Measurements from ENCODE around the gene MRPL34.

Gene MRPL34

DNA sequence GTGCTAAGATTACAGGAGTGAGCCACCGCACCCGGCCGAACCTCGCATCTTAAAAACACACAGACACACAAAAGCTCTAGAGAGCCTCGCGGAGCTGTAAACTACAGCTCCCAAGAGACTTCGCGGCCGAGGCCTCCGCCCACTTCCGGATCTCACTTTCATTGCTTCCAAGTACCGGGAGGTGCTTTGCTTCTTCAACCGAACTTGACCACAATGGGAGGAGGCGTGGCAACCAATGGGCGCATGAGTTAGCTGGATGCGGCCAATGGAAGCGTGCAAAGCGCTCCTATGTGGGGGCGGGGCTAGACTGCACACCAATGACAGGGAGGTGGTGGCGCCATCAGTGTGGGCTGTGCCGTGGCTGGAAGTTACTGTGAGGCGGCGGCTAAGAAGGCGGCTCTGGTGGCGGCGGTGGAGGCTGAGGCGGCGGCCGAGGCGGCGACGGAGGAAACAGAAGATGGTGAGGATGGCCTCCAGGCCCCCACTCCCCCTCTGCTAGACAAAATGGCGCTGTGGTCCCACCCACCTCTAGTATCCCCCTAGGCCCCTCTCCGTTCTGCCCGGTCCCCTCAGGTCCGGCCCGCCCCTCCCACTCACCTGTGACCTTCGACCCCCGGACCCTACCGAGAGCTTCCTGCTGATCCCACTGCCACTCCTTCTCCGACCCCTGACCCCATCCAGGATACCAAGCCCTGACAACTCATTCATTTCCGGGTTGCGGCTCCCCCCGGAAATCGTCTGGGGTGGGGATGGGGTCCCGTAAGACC, 3.7 kb downstream of the MRPL34 start, which contains the start of gene DDA1:
DDA1 (plus strand) TSS at position 366 of the 767 bp plus-strand sequence; CDS start at position 458, 92 bp downstream.
- peaks cover 4% of the 10 kb centered on the region; the same call in 1 of the 2 replicates for H3K36me3 ChIP-seq (ENCODE audit: insufficient read depth, low read length)
- H3K4me3 ChIP-seq, result peak within 1 kb of the TSS; percentile 85
- TF ChIP-seq EZH2 (IDR thresholded peaks at IDR 0.05) (no peak), FOXP2 (optimal IDR thresholded peaks at IDR 0.05; ENCODE audit: control extremely low read depth, extremely low read length, insufficient read depth) (no peak), POLR2AphosphoS5 (IDR thresholded peaks at IDR 0.05; ENCODE audit: borderline replicate concordance, low read depth, low read length) (peak; percentile 76)
- H3K27ac ChIP-seq, result no peak within 1 kb of the TSS
- H3K9ac ChIP-seq (ENCODE audit: insufficient read length), result peak within 1 kb of the TSS; percentile 87
- no peaks in the 10 kb centered on the region for H3K9me3 ChIP-seq (ENCODE audit: low read depth, low read length)
- peak; percentile 100 for DNase-seq (ENCODE audit: low read depth, low spot score)

DNA sequence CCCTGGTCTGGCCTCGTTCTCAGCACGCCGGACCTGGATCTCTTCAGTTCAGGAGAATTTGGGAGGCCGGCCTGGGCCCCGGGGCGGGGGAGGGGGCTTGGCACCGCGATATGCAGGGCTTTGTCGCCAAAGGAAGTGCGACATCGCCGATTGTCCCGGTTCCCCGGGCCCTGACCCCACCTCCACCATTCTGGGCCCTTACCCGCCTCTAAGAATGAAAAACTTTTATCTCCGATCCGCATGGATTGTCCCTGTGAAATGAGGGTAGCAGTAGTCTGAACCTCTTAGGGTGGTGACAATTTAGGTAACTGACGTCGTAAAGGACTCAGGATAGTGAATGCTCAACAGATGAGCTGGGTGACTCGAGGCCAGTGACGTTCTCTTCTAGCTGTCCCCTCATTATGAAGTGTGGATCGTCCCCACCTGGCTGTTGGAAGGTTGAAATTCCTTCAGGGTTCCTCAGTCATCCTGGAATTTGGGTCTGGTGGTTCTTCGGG, 4.3 kb downstream of the MRPL34 start:
- peaks cover 8% of the 10 kb centered on the region; the same call in 1 of the 2 replicates for H3K36me3 ChIP-seq (ENCODE audit: insufficient read depth, low read length)
- peak overlapping the region; percentile 85 for H3K4me3 ChIP-seq
- H3K27ac ChIP-seq, result no peak overlapping the region
- no peak for DNase-seq (ENCODE audit: low read depth, low spot score)
- peak overlapping the region; percentile 87 for H3K9ac ChIP-seq (ENCODE audit: insufficient read length)
- TF ChIP-seq FOXP2 (optimal IDR thresholded peaks at IDR 0.05; ENCODE audit: control extremely low read depth, extremely low read length, insufficient read depth), result no peak
- no peaks in the 10 kb centered on the region for H3K9me3 ChIP-seq (ENCODE audit: low read depth, low read length)

DNA sequence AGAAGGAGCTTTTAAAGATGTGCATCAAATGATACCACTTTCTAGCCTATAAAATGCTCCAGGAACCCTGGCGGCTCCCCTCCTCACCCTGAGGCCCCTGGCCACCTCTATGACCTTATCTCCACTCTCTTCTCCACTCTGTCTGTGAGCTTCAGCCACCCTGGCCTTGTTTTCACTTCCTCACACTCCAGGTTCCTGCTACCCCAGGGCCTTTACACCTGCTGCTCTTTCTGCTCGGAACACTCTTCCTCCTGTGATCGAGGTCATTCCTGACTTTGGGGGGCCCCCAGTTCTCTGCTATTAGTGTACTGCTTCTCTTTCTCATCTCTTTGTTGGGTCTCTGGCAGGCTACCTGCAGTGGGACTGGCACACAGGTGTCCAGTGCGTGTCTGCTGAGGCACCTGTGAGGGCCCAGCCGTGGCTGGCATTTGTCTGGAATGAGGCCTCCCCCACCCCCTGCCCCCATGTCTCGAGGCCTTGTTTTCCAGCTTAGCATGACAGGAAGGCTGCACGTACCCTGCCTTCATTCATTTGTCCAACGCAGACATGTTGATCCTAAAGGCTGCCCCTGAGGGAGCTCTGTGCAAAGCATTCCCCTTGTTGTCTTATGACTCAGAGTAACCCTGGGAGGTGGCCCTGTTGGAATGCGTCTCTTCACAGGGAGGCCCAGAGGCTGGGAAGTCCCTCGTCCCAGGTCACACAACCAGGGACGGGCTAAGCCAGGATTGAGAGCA, 6.0 kb downstream of the MRPL34 start:
- TF ChIP-seq EZH2 (IDR thresholded peaks at IDR 0.05) (no peak), POLR2AphosphoS5 (IDR thresholded peaks at IDR 0.05; ENCODE audit: borderline replicate concordance, low read depth, low read length) (no peak), FOXP2 (optimal IDR thresholded peaks at IDR 0.05; ENCODE audit: control extremely low read depth, extremely low read length, insufficient read depth) (no peak)
- Histone ChIP-seq H3K9ac (ENCODE audit: insufficient read length) (no peak overlapping the region), H3K9me3 (ENCODE audit: low read depth, low read length) (no peaks in the 10 kb centered on the region), H3K36me3 (ENCODE audit: insufficient read depth, low read length) (peaks cover 16% of the 10 kb centered on the region; the same call in 1 of the 2 replicates), H3K4me3 (no peak overlapping the region), H3K27ac (no peak overlapping the region)
- DNase-seq (ENCODE audit: low read depth, low spot score), result no peak

DNA sequence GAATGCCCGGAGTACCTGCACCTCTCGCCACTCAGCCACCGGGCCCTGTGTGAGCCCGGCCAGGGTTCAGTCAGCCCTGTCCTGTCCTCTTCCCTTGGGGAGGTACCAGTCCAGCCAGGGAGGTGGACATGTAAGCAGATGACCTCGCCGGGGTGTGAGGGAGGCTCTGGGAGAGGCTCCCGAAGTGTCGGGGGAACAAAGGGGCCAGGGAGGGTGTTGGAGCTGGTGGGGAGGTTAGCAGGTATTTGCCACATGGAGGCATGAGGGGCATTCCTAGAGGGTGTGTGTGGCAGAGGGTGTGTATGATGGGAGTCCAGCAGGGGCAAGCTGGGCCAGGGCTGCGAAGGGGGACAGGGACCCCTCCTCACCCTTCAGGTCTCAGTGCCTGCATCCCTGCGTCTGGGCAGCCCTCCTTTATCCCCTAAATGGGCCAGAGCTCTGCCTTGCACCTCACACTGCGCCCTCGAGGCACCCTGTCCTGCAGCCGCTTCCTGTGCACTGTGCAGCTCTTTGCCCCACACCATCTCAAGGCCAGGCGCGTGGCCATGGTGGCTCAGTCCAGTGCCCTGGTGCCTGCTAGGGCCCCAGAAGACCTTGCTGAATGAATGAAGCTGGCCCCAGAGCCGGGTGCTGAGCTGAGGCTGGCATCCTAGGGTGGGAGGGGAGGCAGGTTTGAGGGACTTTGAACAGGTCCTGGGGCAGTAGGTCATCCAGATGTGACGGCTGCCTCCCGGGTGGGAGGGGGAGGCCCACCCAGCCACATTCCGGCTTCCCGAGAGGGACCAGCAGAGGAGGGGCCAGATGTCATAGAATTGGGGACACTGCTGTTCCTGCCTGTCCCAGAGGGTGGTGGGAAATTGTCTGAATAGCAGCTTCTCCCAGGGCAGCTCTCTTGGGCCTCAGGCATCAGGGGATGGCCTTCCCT, 6.8 kb downstream of the MRPL34 start:
- Histone ChIP-seq H3K9ac (ENCODE audit: insufficient read length) (no peak overlapping the region), H3K36me3 (ENCODE audit: insufficient read depth, low read length) (peaks cover 16% of the 10 kb centered on the region; the same call in 1 of the 2 replicates), H3K4me3 (no peak overlapping the region), H3K9me3 (ENCODE audit: low read depth, low read length) (no peaks in the 10 kb centered on the region), H3K27ac (no peak overlapping the region)
- TF ChIP-seq POLR2AphosphoS5 (IDR thresholded peaks at IDR 0.05; ENCODE audit: borderline replicate concordance, low read depth, low read length) (no peak), FOXP2 (optimal IDR thresholded peaks at IDR 0.05; ENCODE audit: control extremely low read depth, extremely low read length, insufficient read depth) (no peak), EZH2 (IDR thresholded peaks at IDR 0.05) (no peak)
- DNase-seq (ENCODE audit: low read depth, low spot score), result no peak

DNA sequence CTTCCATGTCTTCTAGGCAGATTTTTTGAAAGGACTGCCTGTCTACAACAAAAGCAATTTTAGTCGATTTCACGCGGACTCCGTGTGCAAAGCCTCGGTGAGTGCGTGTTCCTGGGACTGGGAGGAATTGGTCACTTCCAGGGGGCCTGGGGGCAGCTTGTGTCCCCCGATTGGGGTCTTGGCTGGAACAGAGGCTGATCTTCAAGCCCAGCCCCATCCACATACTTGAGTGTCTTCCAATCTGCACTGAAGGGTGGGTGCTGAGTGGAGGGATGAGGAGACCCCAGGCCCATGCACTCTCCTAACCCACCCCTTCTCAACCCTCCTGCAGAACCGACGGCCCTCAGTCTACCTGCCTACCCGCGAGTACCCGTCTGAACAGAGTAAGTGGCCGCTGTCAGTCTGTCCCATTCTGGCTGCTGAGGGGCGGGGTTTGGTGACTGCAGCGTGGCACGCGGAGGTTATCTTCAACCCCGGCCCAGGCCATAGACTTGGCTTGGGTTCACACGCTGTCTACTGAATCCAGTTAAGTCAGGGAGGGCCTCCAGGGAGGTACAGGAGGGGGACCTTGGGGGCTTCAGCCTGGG, 8.4 kb downstream of the MRPL34 start:
- Histone ChIP-seq H3K4me3 (no peak overlapping the region), H3K36me3 (ENCODE audit: insufficient read depth, low read length) (peaks cover 16% of the 10 kb centered on the region; the same call in 1 of the 2 replicates), H3K27ac (no peak overlapping the region), H3K9ac (ENCODE audit: insufficient read length) (no peak overlapping the region), H3K9me3 (ENCODE audit: low read depth, low read length) (no peaks in the 10 kb centered on the region)
- no peak for DNase-seq (ENCODE audit: low read depth, low spot score)
- TF ChIP-seq POLR2AphosphoS5 (IDR thresholded peaks at IDR 0.05; ENCODE audit: borderline replicate concordance, low read depth, low read length), result no peak
- TF ChIP-seq FOXP2 (optimal IDR thresholded peaks at IDR 0.05; ENCODE audit: control extremely low read depth, extremely low read length, insufficient read depth), result no peak
- TF ChIP-seq EZH2 (IDR thresholded peaks at IDR 0.05), result no peak

DNA sequence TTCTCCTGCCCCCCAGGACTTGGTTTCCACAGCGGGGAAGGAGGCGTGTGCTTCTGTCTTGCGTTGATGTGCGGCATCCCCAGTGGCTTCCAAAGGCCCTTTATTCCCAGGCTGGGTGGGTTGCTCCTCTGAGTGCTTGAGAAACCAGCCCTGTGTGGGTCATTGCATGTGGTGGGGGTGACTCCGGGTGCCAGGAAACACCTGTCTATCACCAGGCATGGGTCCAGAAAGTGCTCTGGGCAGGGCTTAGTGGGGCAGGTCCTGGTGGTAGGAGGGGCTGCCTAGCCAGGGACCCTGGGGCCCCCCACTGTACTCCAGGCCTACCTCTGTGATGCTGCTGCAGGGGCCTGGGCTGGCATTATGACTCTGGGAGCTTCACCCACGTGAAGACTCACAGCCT, 13.3 kb downstream of the MRPL34 start:
- no peak for TF ChIP-seq FOXP2 (optimal IDR thresholded peaks at IDR 0.05; ENCODE audit: control extremely low read depth, extremely low read length, insufficient read depth)
- no peak for TF ChIP-seq EZH2 (IDR thresholded peaks at IDR 0.05)
- TF ChIP-seq POLR2AphosphoS5 (IDR thresholded peaks at IDR 0.05; ENCODE audit: borderline replicate concordance, low read depth, low read length), result no peak
- Histone ChIP-seq H3K4me3 (no peak overlapping the region), H3K27ac (no peak overlapping the region), H3K9ac (ENCODE audit: insufficient read length) (no peak overlapping the region), H3K36me3 (ENCODE audit: insufficient read depth, low read length) (peaks cover 28% of the 10 kb centered on the region; the same call in 1 of the 2 replicates), H3K9me3 (ENCODE audit: low read depth, low read length) (no peaks in the 10 kb centered on the region)
- no peak for DNase-seq (ENCODE audit: low read depth, low spot score)

DNA sequence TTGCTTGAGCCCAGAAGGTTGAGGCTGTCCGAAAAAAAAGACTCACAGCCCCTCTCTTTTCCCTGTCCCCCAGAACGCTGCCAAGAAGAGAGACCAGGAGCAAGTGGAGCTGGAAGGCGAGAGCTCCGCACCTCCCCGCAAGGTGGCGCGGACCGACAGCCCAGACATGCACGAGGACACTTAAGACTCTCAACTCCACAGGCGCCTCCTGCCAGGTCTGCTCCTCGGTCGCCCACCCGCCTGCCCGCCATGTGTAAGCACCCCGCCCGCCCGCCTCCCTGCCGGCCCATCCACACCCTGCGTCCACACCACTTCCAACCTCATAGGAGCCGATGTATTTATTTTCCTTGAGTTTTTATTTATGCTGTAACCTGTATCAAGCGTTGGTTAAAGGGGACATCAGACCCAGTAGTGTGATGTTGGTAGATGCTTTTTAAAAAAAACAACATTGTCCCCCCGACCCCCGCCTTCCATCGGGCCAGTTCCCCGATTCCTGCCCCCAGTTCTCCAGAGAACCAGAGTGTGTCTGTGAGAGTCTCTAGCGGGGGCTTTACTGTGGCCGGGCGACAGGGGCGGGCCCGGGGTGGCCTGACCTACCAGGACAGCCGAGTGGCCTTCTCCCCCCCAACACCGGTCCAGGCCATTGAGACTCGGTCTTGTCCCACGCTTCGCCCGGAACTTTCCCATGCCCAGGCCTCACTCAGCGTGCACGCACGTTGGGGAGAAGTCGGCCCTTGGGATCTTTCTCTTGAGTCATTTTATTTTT, 14.0 kb downstream of the MRPL34 start:
- Histone ChIP-seq H3K36me3 (ENCODE audit: insufficient read depth, low read length) (peaks cover 22% of the 10 kb centered on the region; the same call in 1 of the 2 replicates), H3K4me3 (no peak overlapping the region), H3K9me3 (ENCODE audit: low read depth, low read length) (no peaks in the 10 kb centered on the region), H3K27ac (no peak overlapping the region), H3K9ac (ENCODE audit: insufficient read length) (no peak overlapping the region)
- no peak for DNase-seq (ENCODE audit: low read depth, low spot score)
- TF ChIP-seq POLR2AphosphoS5 (IDR thresholded peaks at IDR 0.05; ENCODE audit: borderline replicate concordance, low read depth, low read length), result no peak
- TF ChIP-seq EZH2 (IDR thresholded peaks at IDR 0.05), result no peak
- no peak for TF ChIP-seq FOXP2 (optimal IDR thresholded peaks at IDR 0.05; ENCODE audit: control extremely low read depth, extremely low read length, insufficient read depth)

All from SK-N-MC (cell line).